GM23338 (cell line): Measurements from ENCODE around the gene STAT4.

Source experiments
- EZH2 ChIP-seq: fragments of 200-600 bp; sonication (generic); IDR thresholded peaks from one replicate; pipeline ENCODE4 v1.8.0; 2017; ENCODE audit warnings: antibody characterized with exemption, mild to moderate bottlenecking, low read depth; ENCODE audit not compliant: unreplicated experiment
- POLR2AphosphoS5 ChIP-seq: IDR thresholded peaks from 2 replicates; pipeline ENCODE4 v1.6.1; 2016; ENCODE audit warnings: antibody characterized with exemption, low read depth
- ZNF114 ChIP-seq: fragments of 250-450 bp; sonication (Bioruptor Pico); IDR thresholded peaks from 2 replicates; pipeline ENCODE4 v1.5.0; 2020; ENCODE audit warnings: mild to moderate bottlenecking, moderate library complexity
- TF ChIP-seq, protein P1 (sequence below): IDR thresholded peaks from one replicate; pipeline ENCODE4 v1.6.1; 2018; ENCODE audit warnings: antibody characterized with exemption; ENCODE audit not compliant: unreplicated experiment
- TF ChIP-seq, protein P2 (sequence below), 2 experiments: fragments of 200-600 bp in 1 of 2; sonication (generic) in 1 of 2; conservative IDR thresholded peaks; 2 replicates each; pipeline versions ENCODE4 v1.5.1 to v1.6.1; 2016 to 2017; ENCODE audit warnings: antibody characterized with exemption in 2 of 2, low read depth in 2 of 2, mild to moderate bottlenecking in 2 of 2, moderate library complexity in 1 of 2
- TF ChIP-seq, protein P3 (sequence below): IDR thresholded peaks from 2 replicates; pipeline ENCODE4 v1.6.1; 2016; ENCODE audit warnings: antibody characterized with exemption

DNA sequence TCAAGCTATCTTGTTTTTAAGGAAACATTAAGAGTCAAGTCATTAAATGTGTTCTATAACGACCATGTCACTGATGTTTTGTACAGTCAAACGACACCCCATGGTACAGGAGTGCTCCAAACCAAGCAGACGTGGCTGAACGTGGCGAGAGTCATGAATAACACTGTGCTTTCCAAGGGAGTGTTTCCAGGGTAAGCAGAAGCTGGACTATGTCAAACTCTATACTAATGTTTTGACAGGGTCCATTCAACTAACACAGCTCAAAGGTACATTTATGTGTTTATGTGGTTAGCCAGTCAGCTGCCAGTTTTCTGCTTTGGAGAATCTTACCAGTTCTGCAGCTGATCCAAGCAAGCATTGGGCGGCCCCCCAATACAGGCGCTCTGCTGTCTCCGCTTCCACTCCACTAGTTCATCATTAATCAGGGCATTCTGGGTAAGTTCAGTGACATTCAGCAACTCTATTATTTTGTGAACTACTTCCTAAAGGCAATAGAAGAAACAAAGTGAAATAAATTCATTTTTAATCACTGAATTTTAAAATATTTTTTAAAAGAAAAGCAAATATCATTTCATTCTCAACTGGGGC is 153.2 kb downstream of the STAT4 start:
- TF ChIP-seq, protein P1, sequence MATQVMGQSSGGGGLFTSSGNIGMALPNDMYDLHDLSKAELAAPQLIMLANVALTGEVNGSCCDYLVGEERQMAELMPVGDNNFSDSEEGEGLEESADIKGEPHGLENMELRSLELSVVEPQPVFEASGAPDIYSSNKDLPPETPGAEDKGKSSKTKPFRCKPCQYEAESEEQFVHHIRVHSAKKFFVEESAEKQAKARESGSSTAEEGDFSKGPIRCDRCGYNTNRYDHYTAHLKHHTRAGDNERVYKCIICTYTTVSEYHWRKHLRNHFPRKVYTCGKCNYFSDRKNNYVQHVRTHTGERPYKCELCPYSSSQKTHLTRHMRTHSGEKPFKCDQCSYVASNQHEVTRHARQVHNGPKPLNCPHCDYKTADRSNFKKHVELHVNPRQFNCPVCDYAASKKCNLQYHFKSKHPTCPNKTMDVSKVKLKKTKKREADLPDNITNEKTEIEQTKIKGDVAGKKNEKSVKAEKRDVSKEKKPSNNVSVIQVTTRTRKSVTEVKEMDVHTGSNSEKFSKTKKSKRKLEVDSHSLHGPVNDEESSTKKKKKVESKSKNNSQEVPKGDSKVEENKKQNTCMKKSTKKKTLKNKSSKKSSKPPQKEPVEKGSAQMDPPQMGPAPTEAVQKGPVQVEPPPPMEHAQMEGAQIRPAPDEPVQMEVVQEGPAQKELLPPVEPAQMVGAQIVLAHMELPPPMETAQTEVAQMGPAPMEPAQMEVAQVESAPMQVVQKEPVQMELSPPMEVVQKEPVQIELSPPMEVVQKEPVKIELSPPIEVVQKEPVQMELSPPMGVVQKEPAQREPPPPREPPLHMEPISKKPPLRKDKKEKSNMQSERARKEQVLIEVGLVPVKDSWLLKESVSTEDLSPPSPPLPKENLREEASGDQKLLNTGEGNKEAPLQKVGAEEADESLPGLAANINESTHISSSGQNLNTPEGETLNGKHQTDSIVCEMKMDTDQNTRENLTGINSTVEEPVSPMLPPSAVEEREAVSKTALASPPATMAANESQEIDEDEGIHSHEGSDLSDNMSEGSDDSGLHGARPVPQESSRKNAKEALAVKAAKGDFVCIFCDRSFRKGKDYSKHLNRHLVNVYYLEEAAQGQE: no peak
- TF ChIP-seq, protein P2, sequence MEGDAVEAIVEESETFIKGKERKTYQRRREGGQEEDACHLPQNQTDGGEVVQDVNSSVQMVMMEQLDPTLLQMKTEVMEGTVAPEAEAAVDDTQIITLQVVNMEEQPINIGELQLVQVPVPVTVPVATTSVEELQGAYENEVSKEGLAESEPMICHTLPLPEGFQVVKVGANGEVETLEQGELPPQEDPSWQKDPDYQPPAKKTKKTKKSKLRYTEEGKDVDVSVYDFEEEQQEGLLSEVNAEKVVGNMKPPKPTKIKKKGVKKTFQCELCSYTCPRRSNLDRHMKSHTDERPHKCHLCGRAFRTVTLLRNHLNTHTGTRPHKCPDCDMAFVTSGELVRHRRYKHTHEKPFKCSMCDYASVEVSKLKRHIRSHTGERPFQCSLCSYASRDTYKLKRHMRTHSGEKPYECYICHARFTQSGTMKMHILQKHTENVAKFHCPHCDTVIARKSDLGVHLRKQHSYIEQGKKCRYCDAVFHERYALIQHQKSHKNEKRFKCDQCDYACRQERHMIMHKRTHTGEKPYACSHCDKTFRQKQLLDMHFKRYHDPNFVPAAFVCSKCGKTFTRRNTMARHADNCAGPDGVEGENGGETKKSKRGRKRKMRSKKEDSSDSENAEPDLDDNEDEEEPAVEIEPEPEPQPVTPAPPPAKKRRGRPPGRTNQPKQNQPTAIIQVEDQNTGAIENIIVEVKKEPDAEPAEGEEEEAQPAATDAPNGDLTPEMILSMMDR (conservative IDR thresholded peaks at IDR 0.05; ENCODE audit: low read depth in 2 of 2): no peak
- no peak for TF ChIP-seq EZH2
- no peak for TF ChIP-seq ZNF114
- TF ChIP-seq, protein P3, sequence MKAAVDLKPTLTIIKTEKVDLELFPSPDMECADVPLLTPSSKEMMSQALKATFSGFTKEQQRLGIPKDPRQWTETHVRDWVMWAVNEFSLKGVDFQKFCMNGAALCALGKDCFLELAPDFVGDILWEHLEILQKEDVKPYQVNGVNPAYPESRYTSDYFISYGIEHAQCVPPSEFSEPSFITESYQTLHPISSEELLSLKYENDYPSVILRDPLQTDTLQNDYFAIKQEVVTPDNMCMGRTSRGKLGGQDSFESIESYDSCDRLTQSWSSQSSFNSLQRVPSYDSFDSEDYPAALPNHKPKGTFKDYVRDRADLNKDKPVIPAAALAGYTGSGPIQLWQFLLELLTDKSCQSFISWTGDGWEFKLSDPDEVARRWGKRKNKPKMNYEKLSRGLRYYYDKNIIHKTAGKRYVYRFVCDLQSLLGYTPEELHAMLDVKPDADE: no peak
- no peak for TF ChIP-seq POLR2AphosphoS5
